GM21723 (cell line): ENCODE data around the gene NOTCH3.

Source experiments
- ATAC-seq: cut with Tn5 transposase; IDR thresholded peaks from one replicate; pipeline ENCODE4 v1.9.1; 2021; ENCODE audit warnings: mild to moderate bottlenecking, moderate library complexity; ENCODE audit not compliant: unreplicated experiment

The NOTCH3 gene

DNA sequence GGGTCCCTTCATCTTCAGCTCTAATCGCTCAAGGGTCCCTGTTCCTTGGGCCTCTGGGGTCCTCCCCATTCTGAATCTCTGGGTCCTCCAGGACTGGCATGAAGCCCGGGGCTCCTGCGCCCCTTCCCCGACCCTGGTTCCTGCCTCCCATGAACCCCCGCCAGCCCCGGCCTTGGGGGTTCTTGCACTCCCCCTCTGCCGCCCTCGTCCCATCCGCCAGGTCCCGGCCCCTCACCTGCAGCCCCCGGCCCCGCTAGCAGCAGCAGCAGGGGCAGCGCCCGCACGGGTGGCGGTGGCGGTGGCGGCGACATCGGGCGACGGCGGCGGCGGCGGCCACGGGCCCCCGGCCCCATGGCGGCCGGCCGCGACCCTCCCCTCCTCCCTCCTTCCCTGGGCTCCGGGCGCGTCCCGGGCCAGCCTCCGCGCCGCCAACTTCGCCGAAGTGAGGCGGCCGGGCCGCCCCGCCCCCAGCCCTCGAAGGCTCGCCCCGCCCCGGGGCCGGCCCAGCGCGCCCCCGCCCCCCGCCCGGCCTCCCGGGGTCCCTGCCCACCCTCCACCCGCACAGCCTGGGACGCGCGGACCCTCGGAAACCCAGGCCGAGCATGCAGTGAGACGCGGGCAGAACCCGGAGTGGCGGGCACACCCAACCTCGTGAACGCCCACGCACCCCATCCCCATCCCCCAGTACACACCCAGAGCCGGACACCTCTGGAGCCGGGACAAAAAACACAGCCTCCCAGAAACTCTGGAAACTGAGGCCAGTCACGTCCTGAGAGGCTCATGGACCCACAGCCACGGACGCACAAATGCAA, at the start of gene NOTCH3:
NOTCH3 (minus strand) TSS at position 443 of the 812 bp plus-strand sequence; CDS start at position 353, 90 bp downstream.
- ATAC-seq: no peak

DNA sequence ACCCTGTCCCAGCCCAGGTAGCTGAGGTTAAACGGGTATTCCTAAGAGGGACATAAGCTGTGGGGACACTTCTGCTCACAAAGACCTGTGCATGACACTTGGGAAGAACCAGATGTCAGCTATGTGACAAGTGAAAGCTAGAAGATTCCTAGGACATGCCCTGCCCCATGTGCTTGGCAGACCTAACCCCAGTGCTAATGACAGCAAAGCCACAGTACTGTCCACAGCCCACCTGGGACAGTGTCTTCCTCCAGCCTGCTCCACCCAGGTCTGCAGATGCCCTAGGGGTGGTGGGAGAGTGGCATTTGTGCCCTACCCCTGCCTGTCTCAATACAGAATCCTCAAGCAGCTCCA, 49.8 kb upstream of the NOTCH3 start:
- no peak for ATAC-seq

DNA sequence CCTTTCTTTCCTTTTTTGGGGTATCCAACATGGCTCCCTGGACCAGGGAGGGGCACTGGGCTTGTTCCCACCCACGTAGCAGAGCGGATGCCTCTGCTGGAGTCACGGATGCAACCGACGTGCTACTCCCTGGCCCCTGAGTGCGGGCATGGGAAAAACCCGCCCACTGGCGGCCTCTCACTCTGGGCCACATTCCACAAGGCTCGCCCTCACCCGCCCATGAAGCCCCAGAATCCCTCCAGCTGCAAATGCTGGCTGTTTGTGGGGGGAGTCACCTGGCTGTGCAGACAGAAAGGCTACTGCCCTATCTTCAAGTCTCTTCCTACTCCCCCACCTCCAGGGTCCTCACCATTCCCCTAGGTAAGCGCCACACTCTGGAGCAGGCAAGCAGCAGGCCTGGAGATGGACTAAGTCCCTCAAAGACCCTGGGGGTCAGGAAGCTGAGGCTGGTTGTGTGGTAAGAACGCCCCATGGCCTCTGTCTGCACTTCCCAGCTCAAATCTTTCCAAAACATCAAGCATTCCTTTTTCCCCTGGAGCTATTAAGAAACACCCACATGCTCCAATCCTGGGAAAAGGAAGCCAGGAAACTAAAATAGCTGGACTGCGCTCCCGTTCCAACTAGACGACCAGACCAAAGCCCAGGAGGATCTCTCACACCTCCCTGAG, 49.3 kb upstream of the NOTCH3 start:
- ATAC-seq: no peak

DNA sequence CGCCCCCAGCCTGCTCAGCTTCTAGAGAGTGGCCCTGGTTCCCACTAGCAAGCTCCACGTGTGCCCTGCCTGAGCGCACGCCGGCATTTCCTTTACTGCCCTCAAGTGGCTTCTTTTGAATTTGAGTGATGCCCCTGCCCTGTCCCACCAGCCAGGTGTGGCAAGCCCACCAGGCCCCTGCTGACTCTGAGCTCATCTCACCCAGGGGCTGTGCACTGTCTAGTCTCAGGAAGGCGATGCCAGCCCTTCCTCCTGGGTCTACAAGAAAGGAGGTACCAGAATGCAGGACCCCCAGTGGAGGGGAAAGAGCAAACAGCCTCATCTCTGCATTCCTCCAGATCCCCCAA, 48.7 kb upstream of the NOTCH3 start:
- no peak for ATAC-seq

DNA sequence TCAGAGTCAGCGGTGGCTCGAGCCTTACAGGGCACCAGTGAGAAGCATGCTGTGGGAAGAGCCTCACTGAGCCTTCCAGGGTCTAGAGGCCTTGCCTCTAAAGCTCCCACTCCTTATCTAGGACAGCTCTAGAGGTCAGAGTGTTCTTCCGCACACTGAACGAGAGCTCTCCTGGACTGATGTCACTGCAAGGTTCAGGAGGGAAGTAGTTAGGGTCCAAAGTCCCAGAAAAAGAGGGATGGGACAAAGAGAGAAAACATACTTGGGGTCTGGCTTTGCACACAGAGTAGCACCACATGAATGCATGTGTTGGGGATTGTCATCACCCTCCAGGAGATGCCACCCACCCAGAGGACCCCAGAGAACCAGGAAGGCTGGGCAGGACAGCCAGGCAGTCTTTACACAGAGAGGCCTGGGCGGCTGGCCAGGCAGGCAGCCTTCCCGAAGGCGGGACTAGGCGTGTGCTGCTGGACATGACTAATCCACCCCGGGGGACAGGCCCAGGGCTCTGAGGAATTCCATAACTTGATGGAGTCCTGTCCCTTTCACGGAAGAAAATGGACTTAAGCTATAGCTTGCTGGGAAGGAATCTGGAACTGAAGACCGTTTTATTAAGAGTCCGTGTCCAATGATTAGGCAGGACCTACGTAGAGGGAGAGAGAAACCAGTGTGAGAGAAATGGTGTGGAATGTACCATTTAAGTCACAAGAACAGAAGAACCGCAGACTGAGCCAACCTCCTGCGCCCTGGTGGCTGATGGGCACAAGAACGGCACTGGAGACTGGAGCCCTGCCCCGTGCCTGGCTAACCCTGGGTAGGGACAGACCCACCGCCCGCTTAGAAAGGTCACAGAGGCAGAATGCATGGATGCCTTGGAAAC, 48.1 kb upstream of the NOTCH3 start:
- ATAC-seq: no peak

DNA sequence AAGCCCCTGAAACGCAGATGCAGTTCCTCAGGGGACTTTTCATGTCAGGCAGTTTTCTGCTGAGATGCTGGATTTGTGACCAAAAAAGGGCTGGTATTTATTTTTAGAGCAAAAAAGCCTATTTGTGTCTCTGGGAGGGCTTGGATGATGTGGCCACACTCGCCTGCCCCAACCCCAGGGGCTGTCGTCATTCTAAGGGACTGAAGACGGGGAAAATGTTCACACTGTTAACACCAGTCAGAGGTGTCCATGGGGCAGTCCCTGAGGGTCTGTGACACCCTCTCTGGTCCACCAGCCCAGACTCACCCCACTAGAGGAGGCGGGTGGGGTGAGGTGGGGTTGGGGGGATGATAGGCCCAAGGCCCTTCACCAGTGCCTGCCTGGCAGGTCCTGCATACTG, 47.3 kb upstream of the NOTCH3 start:
- no peak for ATAC-seq

DNA sequence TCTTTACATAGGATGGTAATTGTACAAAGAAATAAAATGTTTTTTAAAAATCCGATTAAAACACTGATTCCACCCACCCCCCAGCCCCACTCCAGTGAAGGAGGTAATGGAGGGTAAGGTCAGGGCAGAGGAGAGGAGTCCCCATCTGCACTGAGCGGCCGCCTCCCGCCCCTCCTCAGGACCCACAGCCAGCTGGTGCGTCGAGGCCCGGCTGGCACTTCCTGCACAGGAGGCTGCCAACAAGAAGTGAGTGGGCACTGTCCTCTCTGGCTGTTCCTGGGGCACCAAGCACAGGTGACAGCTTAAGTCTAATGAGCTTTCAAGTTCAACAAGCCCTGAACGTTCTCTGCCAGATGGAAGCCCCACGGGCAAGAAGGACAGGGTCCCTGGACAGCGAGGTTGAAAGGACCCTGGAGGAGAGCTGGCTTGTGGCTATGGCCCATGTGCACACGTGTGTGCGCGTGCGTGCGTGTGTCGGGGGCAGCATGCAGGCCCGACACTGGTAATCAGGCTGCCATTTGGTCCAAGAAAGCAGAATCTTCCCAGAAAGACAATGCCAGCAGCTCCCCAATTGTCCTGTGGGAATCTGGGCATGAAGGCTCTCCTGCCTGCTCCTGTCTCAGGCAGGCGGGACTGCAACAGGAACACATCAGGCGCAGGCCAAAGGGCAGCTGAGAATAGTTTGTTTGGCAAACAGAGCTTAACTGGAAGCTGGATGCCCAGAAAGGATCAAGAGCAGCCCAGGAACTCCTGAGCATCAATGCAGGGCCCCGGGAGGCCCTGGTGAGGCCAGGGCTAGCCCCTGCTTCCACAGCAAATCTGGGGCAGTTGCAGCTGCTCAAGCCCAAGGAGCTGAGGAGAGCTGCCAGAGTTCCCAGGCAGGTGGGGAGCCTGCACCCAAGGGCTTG, 46.6 kb upstream of the NOTCH3 start:
- ATAC-seq: no peak

DNA sequence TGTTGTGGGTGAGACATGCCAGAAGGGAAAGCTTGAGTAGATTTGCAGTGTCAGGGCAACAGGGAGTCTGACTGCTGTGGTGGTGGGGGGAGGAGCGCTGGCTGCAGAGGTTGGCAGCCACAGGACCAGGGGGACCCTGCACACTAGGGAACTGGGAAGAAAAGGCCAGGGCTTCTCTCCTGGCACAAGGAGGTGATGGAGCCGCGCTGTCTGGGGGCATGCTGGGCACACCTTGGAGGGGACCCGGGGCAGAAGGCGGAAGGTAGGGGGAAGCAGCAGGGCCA, 45.3 kb upstream of the NOTCH3 start:
- no peak for ATAC-seq

DNA sequence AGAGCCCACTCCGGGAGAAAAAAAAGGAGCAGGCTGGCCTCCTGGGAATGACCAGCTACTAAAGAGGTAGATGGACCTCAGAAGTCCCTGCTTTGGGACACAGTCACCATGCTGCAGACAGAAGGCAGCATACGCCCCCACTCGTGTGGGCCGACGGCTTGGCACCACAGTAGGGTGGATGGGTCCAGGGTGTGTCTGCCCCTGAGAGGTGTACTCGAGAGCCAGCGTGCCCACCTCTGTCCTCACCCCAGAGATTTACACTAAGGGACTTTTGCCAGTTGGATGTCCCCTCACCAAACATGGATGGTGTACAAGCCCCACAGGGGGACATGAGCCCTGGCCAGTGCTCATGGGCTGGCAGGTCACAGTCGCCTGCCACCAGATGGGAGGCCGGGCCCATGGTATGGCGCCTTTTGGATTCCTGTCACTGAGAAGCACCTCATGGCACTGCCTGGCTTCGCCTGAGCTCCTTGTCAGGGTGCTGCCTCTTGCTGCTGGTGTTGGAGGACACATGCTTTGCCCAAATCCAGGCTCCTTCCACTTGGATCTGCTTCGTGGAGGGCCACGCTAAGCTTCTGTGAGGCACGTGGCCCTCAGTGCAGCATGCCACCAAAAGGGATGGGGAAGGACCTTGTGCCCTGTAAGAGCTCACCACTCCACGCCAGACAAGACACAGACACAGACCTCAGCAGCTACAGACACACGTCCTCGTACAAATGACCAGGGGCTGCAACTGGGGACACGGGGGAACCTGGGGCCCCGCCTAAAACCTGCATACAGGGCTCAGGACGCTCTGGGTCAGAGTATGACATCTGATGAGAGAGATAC, 44.8 kb upstream of the NOTCH3 start:
- no peak for ATAC-seq

DNA sequence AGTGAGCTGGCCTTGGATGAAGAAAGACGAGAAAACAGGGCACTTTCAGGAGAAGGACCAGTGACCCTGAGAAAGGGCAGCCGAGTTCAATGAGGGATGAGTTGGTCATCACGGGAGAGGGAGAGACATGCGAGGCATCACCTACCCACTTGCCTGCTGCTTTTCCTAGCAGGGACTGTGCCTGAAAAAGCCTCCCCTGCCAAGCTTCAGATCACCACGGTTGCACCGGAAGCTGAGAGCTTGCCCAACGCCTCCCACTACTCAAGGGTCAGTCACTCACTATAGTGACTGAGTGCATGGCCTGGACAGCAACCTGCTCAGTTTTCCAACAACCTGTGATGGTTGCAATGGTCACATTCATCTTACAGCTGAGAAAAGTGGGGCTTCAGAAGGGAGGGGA, 44.0 kb upstream of the NOTCH3 start:
- no peak for ATAC-seq

DNA sequence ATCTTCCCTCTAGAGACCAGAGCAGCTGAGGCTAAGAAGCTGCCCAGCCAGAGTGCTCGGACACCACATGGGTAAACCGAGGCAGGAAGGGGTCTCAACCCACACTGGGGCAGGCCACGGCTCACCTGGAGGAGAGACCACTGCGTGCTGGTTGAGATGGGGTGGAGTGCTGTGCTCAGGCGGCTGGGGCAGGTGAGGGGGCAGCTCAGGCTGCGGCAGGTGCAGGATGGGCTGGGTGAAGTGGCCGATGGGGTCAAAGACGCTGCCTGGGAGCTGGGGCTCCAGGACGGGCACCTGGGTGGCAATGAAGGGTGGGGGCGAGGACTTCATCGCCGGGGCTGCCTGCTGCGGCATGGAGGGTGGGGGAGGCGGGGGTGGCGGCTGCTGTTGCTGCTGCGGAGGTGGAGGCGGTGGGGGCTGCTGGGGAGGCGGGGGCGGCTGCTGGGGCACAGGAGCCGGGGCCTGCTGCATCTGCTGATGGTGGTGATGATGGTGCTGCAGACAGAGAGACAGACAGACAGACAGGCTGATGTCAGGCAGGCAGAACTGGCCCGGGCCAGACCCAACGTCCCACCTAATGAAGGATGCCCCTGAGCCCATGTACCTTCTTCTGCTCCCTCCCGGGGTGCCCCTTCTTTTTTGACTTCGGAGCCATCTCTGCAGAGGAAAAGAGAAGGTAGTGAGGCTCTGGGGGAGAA, 43.5 kb upstream of the NOTCH3 start:
- no peak for ATAC-seq

DNA sequence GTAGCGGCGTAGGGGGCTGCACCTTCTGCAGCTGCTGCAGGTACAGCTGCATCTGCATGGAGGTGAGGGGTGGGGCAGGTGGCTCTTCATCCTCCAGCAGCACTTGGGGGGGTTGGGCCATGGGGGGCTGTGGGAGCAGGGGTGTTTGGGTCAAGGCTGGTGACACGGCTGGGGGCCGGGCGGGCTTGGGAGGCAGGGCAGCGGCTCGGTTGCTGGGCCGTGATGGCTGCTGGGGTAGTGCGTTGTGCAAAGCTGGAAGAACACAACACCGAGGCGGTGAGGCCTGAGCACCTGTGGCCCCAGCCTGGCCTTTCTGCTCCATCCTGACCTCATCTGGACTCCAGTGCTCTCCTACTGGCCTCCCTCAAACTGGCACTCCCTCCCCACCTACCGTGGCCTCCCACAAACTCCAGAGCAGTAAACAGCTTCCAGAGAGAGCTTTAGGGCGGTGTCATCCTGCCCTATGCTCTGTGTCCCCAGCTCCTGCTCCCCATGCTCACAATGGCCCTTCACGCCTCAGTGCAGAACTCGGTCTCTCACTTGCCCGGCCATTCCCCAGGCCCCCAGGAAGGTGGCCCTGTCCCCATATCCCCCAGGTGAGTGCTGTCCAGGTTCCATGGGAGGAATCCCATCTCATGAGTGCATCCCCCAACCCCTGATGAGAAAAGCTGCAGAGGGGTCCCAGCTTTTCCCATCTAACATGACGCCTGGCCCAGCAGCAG, 42.6 kb upstream of the NOTCH3 start:
- ATAC-seq: no peak

DNA sequence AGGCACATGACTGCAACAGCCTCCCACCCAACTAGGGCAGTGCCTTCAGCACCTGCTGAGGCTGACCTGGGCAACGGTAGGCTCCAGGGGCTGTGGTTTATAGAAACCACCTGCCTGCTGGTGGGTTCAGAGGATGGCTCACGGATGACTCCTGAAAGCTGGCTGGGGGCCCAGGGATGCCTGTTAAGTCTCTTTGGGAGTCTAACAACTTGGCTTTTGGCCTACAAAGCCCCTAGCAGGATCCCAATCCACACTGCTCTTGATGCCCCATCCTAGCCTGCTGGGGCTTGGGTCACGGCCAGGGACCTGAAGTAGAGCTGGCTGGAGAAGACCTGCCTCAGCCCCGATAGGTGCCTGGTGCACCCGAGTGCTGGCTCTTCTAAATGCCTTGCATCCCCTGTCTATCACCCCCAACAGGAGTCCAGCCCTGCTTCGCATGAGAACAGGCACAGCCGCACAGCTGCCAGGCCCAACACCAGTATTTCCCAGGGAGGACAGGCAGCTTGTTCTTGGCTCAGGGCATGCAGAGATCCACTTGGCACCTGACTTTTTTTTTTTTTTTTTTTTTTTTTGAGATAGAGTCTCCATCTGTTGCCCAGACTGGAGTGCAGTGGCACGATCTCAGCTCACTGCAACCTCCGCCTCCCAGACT, 40.6 kb upstream of the NOTCH3 start:
- ATAC-seq: no peak

DNA sequence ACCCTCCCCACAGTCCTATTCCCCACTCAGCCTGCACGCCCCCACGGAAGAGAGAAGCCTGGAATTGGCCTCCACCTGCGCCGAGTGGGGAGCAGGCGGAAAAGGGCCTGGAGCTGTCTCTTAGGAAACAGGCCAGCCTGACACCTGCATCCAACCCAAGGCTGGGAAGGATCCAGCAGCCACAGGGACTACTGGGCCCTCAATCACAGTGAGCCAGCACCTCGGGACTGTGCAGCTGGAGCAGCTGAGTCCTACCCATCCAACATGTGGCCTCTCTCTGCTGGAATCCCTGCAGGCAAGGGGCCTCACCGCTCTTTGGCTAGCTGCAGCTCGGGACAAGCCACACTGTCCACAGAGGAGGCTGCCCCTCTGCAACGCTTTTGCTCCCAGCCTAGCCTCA, 39.7 kb upstream of the NOTCH3 start:
- ATAC-seq: no peak

DNA sequence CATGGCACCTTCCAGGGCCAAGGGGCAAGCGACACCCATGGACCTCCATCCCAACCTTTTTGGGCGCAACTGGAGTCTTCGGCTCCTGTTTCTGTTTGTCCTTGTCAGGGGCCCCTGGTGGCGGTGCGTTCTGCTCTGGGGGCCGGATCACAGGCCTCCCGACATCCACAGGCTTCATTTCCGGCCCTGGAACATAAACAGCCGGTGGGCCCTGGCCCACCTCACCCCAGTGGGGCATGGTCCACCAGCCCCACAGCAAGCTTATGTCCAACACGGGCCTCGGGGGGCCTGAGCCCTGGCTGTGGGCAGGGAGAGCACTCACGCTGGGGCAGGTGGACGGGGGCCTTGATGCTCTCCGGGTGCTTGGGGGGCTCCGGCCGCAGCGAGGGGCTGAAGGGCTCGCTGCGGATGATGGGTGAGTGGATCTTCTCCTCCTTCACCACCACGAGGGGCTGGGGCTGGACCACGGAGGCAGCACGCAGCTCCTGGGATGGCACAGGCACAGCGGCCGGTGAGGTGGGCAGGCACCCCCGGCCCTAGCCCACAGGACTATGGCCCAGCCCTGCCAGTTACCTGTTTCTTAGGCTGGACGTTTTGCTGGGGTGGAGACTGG, 38.6 kb upstream of the NOTCH3 start:
- ATAC-seq: no peak

DNA sequence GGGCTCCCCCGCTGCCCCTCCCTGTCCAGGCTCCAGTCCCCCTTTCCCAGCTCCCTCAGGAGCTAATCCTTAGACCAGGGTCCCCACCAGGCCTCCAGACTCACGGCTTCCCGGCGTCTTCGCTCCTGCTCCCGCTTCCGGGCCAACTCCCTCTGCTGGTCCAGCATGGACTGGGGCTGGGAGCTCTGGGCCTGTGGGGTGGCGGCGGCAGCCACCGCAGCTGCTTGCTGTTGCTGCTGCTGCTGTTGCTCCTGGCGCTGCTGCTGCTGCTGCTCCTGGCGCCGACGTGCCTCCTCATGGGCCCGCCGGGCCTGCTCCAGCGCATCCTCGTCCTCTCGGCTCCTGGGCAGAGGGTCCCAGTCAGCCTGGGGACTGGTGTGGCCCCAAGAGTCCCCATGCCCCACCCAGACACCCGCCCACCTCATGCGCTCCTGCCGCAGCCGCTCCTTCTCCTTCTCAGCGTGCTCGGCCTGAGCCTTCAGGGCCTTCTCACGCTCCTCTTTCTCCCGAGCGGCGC, 37.9 kb upstream of the NOTCH3 start:
- no peak for ATAC-seq

DNA sequence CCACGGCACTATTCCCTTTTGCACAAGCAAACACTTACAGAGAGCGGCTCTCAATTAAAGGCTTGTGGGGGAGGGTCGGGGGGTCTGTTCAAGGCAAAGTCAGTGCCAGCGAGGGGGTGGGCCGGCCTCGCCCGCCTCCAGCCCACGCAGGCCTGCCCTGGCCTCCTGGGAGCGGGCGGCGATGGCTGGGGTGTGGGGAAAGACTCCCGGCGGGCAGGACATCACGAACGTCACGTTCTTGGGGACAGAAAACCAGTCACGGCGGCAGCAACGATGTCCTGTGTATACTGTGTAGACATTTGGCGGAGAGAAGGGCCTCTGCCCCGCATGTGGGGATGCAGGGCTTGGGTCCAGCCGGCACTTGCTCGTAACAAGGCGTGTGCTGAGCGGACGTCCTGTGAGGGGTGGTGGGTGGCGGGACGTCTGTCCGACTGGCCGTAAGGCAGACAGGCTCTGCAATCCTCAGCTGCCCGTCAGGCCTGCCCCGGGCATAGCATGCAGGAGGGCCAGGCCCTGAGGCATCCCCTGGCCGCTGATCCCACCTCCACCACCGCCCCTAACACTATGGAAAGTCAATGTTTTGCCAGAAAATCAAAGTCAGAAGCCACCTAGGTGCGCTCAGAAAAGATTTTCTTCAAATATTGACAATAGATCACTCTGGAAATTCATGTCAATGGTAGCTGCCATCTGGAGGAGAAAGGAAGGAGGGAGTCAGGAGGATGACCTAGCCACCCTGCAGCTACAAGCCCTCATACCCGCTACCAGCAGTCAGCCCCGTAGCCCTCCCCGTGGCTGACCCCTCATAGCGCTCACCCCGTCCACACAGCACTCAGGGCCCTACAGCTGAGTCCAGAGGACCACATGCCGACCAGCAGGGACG, 37.2 kb upstream of the NOTCH3 start:
- no peak for ATAC-seq
